B cell (primary cell): ENCODE measurements around the gene MYRIP.

Experiments used
- CTCF ChIP-seq: fragments of 200-600 bp; IDR thresholded peaks from one replicate; pipeline ENCODE4 v1.8.0; 2022; ENCODE audit warnings: antibody characterized with exemption, mild to moderate bottlenecking
- EZH2 ChIP-seq: IDR thresholded peaks from 2 replicates; pipeline ENCODE4 v1.6.1; 2012; ENCODE audit warnings: borderline replicate concordance, low read depth, mild to moderate bottlenecking, moderate library complexity, low read length; ENCODE audit not compliant: insufficient read depth, poor library complexity, severe bottlenecking

GRCh38 chr3:39762537-39763070, 46.8 kb upstream of the MYRIP start:
- no peak for TF ChIP-seq CTCF
- TF ChIP-seq EZH2 = no peak
